ENCODE results near the gene METTL3. TPM values are rescaled to one million over a fixed set of nuclear protein-coding genes. Genes with fewer than 3 reads are reported as not detected.

METTL3 gene
- total RNA-seq, 1 experiment from 2014 or later, result 42.2 TPM

GRCh38 chr14:21498540-21499526 is 12.3 kb downstream of the METTL3 start:
- peak; percentile 43 for TF ChIP-seq CTCF (IDR thresholded peaks at IDR 0.05; ENCODE audit: unreplicated experiment)
- peak; percentile 40 for DNase-seq
- Mint-ChIP-seq H3K27me3 (ENCODE audit: unreplicated experiment) (no peaks in the 10 kb centered on the region), H3K4me3 (ENCODE audit: low read depth, unreplicated experiment) (no peak overlapping the region), H3K9me3 (ENCODE audit: low read depth, unreplicated experiment) (no peaks in the 10 kb centered on the region), H3K4me1 (ENCODE audit: low read depth, unreplicated experiment) (no peaks in the 10 kb centered on the region), H3K27ac (ENCODE audit: unreplicated experiment) (no peak overlapping the region), H3K36me3 (ENCODE audit: insufficient read depth, unreplicated experiment) (peaks cover 48% of the 10 kb centered on the region)
- TSS peak; percentile 3 for BruUV-seq (replicated peaks)
- CTCF ChIA-PET, result interaction anchor here (0.7 to 1.7 kb wide), 3 partner anchors 12 to 251 kb away, joined by 3 to 11 read pairs (median 7); partner anchors contain the start of gene METTL3
- intact Hi-C loops (cut with micrococcal nuclease; ENCODE audit: unreplicated experiment), result loop anchor here (1.0 kb wide), 1 partner anchor 58 kb away; no protein-coding TSS in a partner anchor

- TF ChIP-seq CTCF (IDR thresholded peaks at IDR 0.05; ENCODE audit: unreplicated experiment), result no peak
- no TSS peak for BruUV-seq (replicated peaks)
- Mint-ChIP-seq H3K27ac (ENCODE audit: unreplicated experiment) (no peak overlapping the region), H3K4me3 (ENCODE audit: low read depth, unreplicated experiment) (no peak overlapping the region), H3K4me1 (ENCODE audit: low read depth, unreplicated experiment) (no peaks in the 10 kb centered on the region), H3K36me3 (ENCODE audit: insufficient read depth, unreplicated experiment) (peaks cover 58% of the 10 kb centered on the region), H3K9me3 (ENCODE audit: low read depth, unreplicated experiment) (no peaks in the 10 kb centered on the region), H3K27me3 (ENCODE audit: unreplicated experiment) (no peaks in the 10 kb centered on the region)
- DNase-seq, result no peak
- CTCF ChIA-PET, result no interaction called here
- intact Hi-C loops (cut with micrococcal nuclease; ENCODE audit: unreplicated experiment), result no loop called here
Observed at GRCh38 chr14:21496453-21496852, 14.7 kb downstream of the METTL3 start.

- TF ChIP-seq CTCF (IDR thresholded peaks at IDR 0.05; ENCODE audit: unreplicated experiment), result no peak
Observed at GRCh38 chr14:21494902-21495762, 16.0 kb downstream of the METTL3 start.

GRCh38 chr14:21486640-21487087 is 24.5 kb downstream of the METTL3 start:
- Mint-ChIP-seq H3K9me3 (ENCODE audit: low read depth, unreplicated experiment) (no peaks in the 10 kb centered on the region), H3K4me1 (ENCODE audit: low read depth, unreplicated experiment) (no peaks in the 10 kb centered on the region), H3K27me3 (ENCODE audit: unreplicated experiment) (no peaks in the 10 kb centered on the region), H3K36me3 (ENCODE audit: insufficient read depth, unreplicated experiment) (peaks cover 23% of the 10 kb centered on the region), H3K4me3 (ENCODE audit: low read depth, unreplicated experiment) (no peak overlapping the region), H3K27ac (ENCODE audit: unreplicated experiment) (no peak overlapping the region)
- BruUV-seq (replicated peaks), result no TSS peak
- CTCF ChIA-PET, result no interaction called here
- intact Hi-C loops (cut with micrococcal nuclease; ENCODE audit: unreplicated experiment), result no loop called here
- TF ChIP-seq CTCF (IDR thresholded peaks at IDR 0.05; ENCODE audit: unreplicated experiment), result no peak
- no peak for DNase-seq

More at GRCh38 chr14:21494902-21495762, 16.0 kb downstream of the METTL3 start:
- Mint-ChIP-seq H3K9me3 (ENCODE audit: low read depth, unreplicated experiment) (no peaks in the 10 kb centered on the region), H3K36me3 (ENCODE audit: insufficient read depth, unreplicated experiment) (peaks cover 60% of the 10 kb centered on the region), H3K27ac (ENCODE audit: unreplicated experiment) (no peak overlapping the region), H3K4me3 (ENCODE audit: low read depth, unreplicated experiment) (no peak overlapping the region), H3K4me1 (ENCODE audit: low read depth, unreplicated experiment) (no peaks in the 10 kb centered on the region), H3K27me3 (ENCODE audit: unreplicated experiment) (no peaks in the 10 kb centered on the region)
- no peak for DNase-seq
- BruUV-seq (replicated peaks), result no TSS peak
- CTCF ChIA-PET, result interaction anchor here (0.5 to 0.6 kb wide), 4 partner anchors 14 to 54 kb away, joined by 3 to 6 read pairs (median 3); no protein-coding TSS in a partner anchor
- intact Hi-C loops (cut with micrococcal nuclease; ENCODE audit: unreplicated experiment), result no loop called here

All from Calu3 (cell line).